ENCODE results near the gene GDAP2.

- no peak for TF ChIP-seq CTCF (IDR thresholded peaks at IDR 0.05; ENCODE audit: low read length)
- no peak for TF ChIP-seq EZH2 (IDR thresholded peaks at IDR 0.05; ENCODE audit: borderline replicate concordance, low read length)
Measured at GRCh38 chr1:117879284-117879683, 50.1 kb downstream of the GDAP2 start.
